Measurements from ENCODE around the gene CFAP54. TPM values are rescaled to one million over a fixed set of nuclear protein-coding genes. Genes with fewer than 3 reads are reported as not detected.

Gene CFAP54
- total RNA-seq, 1 donor from 2014 or later: 0.15 TPM

GRCh38 chr12:96776908-96777307, 287.5 kb downstream of the CFAP54 start:
- H3K9me3 Mint-ChIP-seq (ENCODE audit: unreplicated experiment): no peaks in the 10 kb centered on the region
- no peak overlapping the region for H3K27ac Mint-ChIP-seq (ENCODE audit: unreplicated experiment)

GRCh38 chr12:96780330-96780729, 291.0 kb downstream of the CFAP54 start:
- Mint-ChIP-seq H3K9me3 (ENCODE audit: unreplicated experiment) (no peaks in the 10 kb centered on the region), H3K4me3 (ENCODE audit: unreplicated experiment) (no peak overlapping the region), H3K27ac (ENCODE audit: unreplicated experiment) (no peak overlapping the region), H3K36me3 (ENCODE audit: unreplicated experiment) (no peaks in the 10 kb centered on the region), H3K27me3 (ENCODE audit: unreplicated experiment) (no peaks in the 10 kb centered on the region), H3K4me1 (ENCODE audit: low read depth, unreplicated experiment) (no peaks in the 10 kb centered on the region)
- TF ChIP-seq CTCF (IDR thresholded peaks at IDR 0.05; ENCODE audit: partially characterized antibody, unreplicated experiment): no peak
- no peak for DNase-seq

More at GRCh38 chr12:96776908-96777307, 287.5 kb downstream of the CFAP54 start:
- no peak overlapping the region for H3K4me3 Mint-ChIP-seq (ENCODE audit: unreplicated experiment)
- H3K27me3 Mint-ChIP-seq (ENCODE audit: unreplicated experiment): no peaks in the 10 kb centered on the region
- no peak for DNase-seq
- no peak for TF ChIP-seq CTCF (IDR thresholded peaks at IDR 0.05; ENCODE audit: partially characterized antibody, unreplicated experiment)
- no peaks in the 10 kb centered on the region for H3K4me1 Mint-ChIP-seq (ENCODE audit: low read depth, unreplicated experiment)
- H3K36me3 Mint-ChIP-seq (ENCODE audit: unreplicated experiment): no peaks in the 10 kb centered on the region

- Mint-ChIP-seq H3K4me1 (ENCODE audit: low read depth, unreplicated experiment) (no peaks in the 10 kb centered on the region), H3K36me3 (ENCODE audit: unreplicated experiment) (no peaks in the 10 kb centered on the region), H3K9me3 (ENCODE audit: unreplicated experiment) (no peaks in the 10 kb centered on the region), H3K27me3 (ENCODE audit: unreplicated experiment) (no peaks in the 10 kb centered on the region), H3K27ac (ENCODE audit: unreplicated experiment) (no peak overlapping the region), H3K4me3 (ENCODE audit: unreplicated experiment) (no peak overlapping the region)
- no peak for DNase-seq
- TF ChIP-seq CTCF (IDR thresholded peaks at IDR 0.05; ENCODE audit: partially characterized antibody, unreplicated experiment): no peak
Observed at GRCh38 chr12:96786791-96787190, 297.4 kb downstream of the CFAP54 start.

- H3K9me3 Mint-ChIP-seq (ENCODE audit: unreplicated experiment): peaks cover 3% of the 10 kb centered on the region
Observed at GRCh38 chr12:96803969-96804368, 314.6 kb downstream of the CFAP54 start.

GRCh38 chr12:96806272-96806671, 316.9 kb downstream of the CFAP54 start:
- Mint-ChIP-seq H3K27me3 (ENCODE audit: unreplicated experiment) (no peaks in the 10 kb centered on the region), H3K27ac (ENCODE audit: unreplicated experiment) (no peak overlapping the region), H3K36me3 (ENCODE audit: unreplicated experiment) (peaks cover 10% of the 10 kb centered on the region), H3K9me3 (ENCODE audit: unreplicated experiment) (peaks cover 3% of the 10 kb centered on the region), H3K4me3 (ENCODE audit: unreplicated experiment) (no peak overlapping the region), H3K4me1 (ENCODE audit: low read depth, unreplicated experiment) (no peaks in the 10 kb centered on the region)
- no peak for TF ChIP-seq CTCF (IDR thresholded peaks at IDR 0.05; ENCODE audit: partially characterized antibody, unreplicated experiment)
- DNase-seq: no peak

More at GRCh38 chr12:96803969-96804368, 314.6 kb downstream of the CFAP54 start:
- Mint-ChIP-seq H3K4me1 (ENCODE audit: low read depth, unreplicated experiment) (no peaks in the 10 kb centered on the region), H3K27me3 (ENCODE audit: unreplicated experiment) (no peaks in the 10 kb centered on the region), H3K4me3 (ENCODE audit: unreplicated experiment) (no peak overlapping the region), H3K27ac (ENCODE audit: unreplicated experiment) (no peak overlapping the region), H3K36me3 (ENCODE audit: unreplicated experiment) (peaks cover 10% of the 10 kb centered on the region)
- no peak for DNase-seq
- no peak for TF ChIP-seq CTCF (IDR thresholded peaks at IDR 0.05; ENCODE audit: partially characterized antibody, unreplicated experiment)

Measured in glutamatergic neuron (in vitro differentiated cells).